ENCODE data around the gene COL24A1.

The COL24A1 gene

GRCh38 chr1:86068271-86068721 lies 88.3 kb downstream of the COL24A1 start:
- Histone ChIP-seq H3K27ac (no peak overlapping the region), H3K4me3 (IDR thresholded peaks at IDR 0.05; ENCODE audit: insufficient read depth, low read depth, low read length) (no peak overlapping the region), H3K9ac (no peak overlapping the region), H3K79me2 (ENCODE audit: insufficient read depth, low read depth) (no peaks in the 10 kb centered on the region), H3K27me3 (ENCODE audit: insufficient read depth, low read depth) (no peaks in the 10 kb centered on the region), H4K20me1 (ENCODE audit: insufficient read depth) (no peaks in the 10 kb centered on the region), H2AFZ (ENCODE audit: low read depth) (no peak overlapping the region), H3K4me1 (ENCODE audit: low read depth, poor library complexity, severe bottlenecking) (no peaks in the 10 kb centered on the region), H3K4me2 (no peak overlapping the region), H3K36me3 (ENCODE audit: insufficient read depth) (no peaks in the 10 kb centered on the region)
- TF ChIP-seq, protein P1, sequence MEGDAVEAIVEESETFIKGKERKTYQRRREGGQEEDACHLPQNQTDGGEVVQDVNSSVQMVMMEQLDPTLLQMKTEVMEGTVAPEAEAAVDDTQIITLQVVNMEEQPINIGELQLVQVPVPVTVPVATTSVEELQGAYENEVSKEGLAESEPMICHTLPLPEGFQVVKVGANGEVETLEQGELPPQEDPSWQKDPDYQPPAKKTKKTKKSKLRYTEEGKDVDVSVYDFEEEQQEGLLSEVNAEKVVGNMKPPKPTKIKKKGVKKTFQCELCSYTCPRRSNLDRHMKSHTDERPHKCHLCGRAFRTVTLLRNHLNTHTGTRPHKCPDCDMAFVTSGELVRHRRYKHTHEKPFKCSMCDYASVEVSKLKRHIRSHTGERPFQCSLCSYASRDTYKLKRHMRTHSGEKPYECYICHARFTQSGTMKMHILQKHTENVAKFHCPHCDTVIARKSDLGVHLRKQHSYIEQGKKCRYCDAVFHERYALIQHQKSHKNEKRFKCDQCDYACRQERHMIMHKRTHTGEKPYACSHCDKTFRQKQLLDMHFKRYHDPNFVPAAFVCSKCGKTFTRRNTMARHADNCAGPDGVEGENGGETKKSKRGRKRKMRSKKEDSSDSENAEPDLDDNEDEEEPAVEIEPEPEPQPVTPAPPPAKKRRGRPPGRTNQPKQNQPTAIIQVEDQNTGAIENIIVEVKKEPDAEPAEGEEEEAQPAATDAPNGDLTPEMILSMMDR (conservative IDR thresholded peaks at IDR 0.05; ENCODE audit: low read depth, low read length) = no peak

DNA sequence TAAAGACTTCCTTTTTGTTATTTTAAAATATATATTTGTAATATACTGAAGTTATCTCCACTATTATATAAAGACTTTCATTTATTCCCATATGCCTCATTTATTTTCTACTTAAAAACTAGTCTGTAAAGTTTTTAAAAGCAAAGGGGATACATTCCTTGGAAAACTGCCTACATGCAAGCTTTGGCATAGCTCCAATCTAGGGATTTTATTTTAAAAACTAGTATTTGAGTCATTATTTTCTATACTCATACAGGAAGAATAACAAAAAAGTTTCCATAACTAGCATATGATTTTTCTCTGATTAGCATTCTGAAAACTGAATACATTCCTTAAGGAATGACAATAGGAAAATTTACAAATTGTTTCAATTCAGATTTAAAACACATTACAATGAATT lies 88.9 kb downstream of the COL24A1 start:
- Histone ChIP-seq H3K27ac (no peak overlapping the region), H3K4me2 (no peak overlapping the region), H3K27me3 (ENCODE audit: insufficient read depth, low read depth) (no peaks in the 10 kb centered on the region), H4K20me1 (ENCODE audit: insufficient read depth) (no peaks in the 10 kb centered on the region), H3K36me3 (ENCODE audit: insufficient read depth) (no peaks in the 10 kb centered on the region), H3K79me2 (ENCODE audit: insufficient read depth, low read depth) (no peaks in the 10 kb centered on the region), H3K4me1 (ENCODE audit: low read depth, poor library complexity, severe bottlenecking) (no peaks in the 10 kb centered on the region), H3K4me3 (IDR thresholded peaks at IDR 0.05; ENCODE audit: insufficient read depth, low read depth, low read length) (no peak overlapping the region), H2AFZ (ENCODE audit: low read depth) (no peak overlapping the region), H3K9ac (no peak overlapping the region)
- TF ChIP-seq, protein P1 (conservative IDR thresholded peaks at IDR 0.05; ENCODE audit: low read depth, low read length) = no peak

- H3K4me2 ChIP-seq = no peak overlapping the region
- H3K79me2 ChIP-seq (ENCODE audit: insufficient read depth, low read depth) = no peaks in the 10 kb centered on the region
- no peak overlapping the region for H3K9ac ChIP-seq
- H3K36me3 ChIP-seq (ENCODE audit: insufficient read depth) = no peaks in the 10 kb centered on the region
- TF ChIP-seq, protein P1 (conservative IDR thresholded peaks at IDR 0.05; ENCODE audit: low read depth, low read length) = no peak
- no peak overlapping the region for H3K4me3 ChIP-seq (IDR thresholded peaks at IDR 0.05; ENCODE audit: insufficient read depth, low read depth, low read length)
- H4K20me1 ChIP-seq (ENCODE audit: insufficient read depth) = no peaks in the 10 kb centered on the region
- no peaks in the 10 kb centered on the region for H3K27me3 ChIP-seq (ENCODE audit: insufficient read depth, low read depth)
- H3K4me1 ChIP-seq (ENCODE audit: low read depth, poor library complexity, severe bottlenecking) = no peaks in the 10 kb centered on the region
- no peak overlapping the region for H2AFZ ChIP-seq (ENCODE audit: low read depth)
- H3K27ac ChIP-seq = no peak overlapping the region
Measured at GRCh38 chr1:86064899-86065298, 91.7 kb downstream of the COL24A1 start.

GRCh38 chr1:86063721-86064120 lies 92.9 kb downstream of the COL24A1 start:
- Histone ChIP-seq H3K36me3 (ENCODE audit: insufficient read depth) (no peaks in the 10 kb centered on the region), H3K27me3 (ENCODE audit: insufficient read depth, low read depth) (no peaks in the 10 kb centered on the region), H2AFZ (ENCODE audit: low read depth) (no peak overlapping the region), H3K4me1 (ENCODE audit: low read depth, poor library complexity, severe bottlenecking) (no peaks in the 10 kb centered on the region), H3K4me3 (IDR thresholded peaks at IDR 0.05; ENCODE audit: insufficient read depth, low read depth, low read length) (no peak overlapping the region), H3K79me2 (ENCODE audit: insufficient read depth, low read depth) (no peaks in the 10 kb centered on the region), H3K4me2 (no peak overlapping the region), H4K20me1 (ENCODE audit: insufficient read depth) (no peaks in the 10 kb centered on the region), H3K9ac (no peak overlapping the region), H3K27ac (no peak overlapping the region)
- TF ChIP-seq, protein P1 (conservative IDR thresholded peaks at IDR 0.05; ENCODE audit: low read depth, low read length) = no peak
